HepG2 (cell line): ENCODE results near the gene SLFNL1. TPM values are rescaled to one million over a fixed set of nuclear protein-coding genes. Genes with fewer than 3 reads are reported as not detected.

Source experiments
- ATAC-seq: fragments of 200-7000 bp; cut with Tn5 transposase; 3 replicates; pipeline ENCODE4 v1.9.1; 2020; ENCODE audit warnings: mild to moderate bottlenecking, moderate library complexity
- Bru-seq: library from RNA; stranded (reverse); fragments of 400-500 nt; gene quantifications from one replicate; lab custom pipeline; 2021; lab: Mats Ljungman, UMichigan
- BruChase-seq, 2 experiments: library from RNA; stranded (reverse); fragments of 400-500 nt; gene quantifications; one replicate each; lab custom pipeline; 2021; lab: Mats Ljungman, UMichigan
- BruUV-seq: library from RNA; stranded (reverse); fragments of 400-500 nt; replicated peaks from 2 replicates; lab custom pipeline; 2021; lab: Mats Ljungman, UMichigan
- CTCF ChIA-PET: fragments of 300-600 bp; formaldehyde crosslinking; extraction: SDS; loops from one replicate; lab custom pipeline; 2021; ENCODE audit warnings: low total read pairs, inconsistent platforms, low intra/inter-chr PET ratio; lab: Yijun Ruan, JAX
- POLR2A ChIA-PET: fragments of 350-600 bp; sonication (Branson Sonifier 250); formaldehyde crosslinking; loops from one replicate; lab custom pipeline; 2020; ENCODE audit warnings: antibody characterized with exemption, inconsistent platforms; lab: Yijun Ruan, JAX
- DNase-seq: peaks from one replicate; pipeline ENCODE4 v3.0.0-alpha.2; 2015; ENCODE audit warnings: low spot score
- FAIRE-seq: peaks from 3 replicates; lab custom pipeline; 2011; peaks lifted over from hg19 to GRCh38; lab: Jason Lieb, UNC
- H2AFZ ChIP-seq: one replicate; pipeline ENCODE4 v1.6.1; 2011; ENCODE audit warnings: low read length, inconsistent platforms
- H3K27ac ChIP-seq: fragments of 300-600 bp; 3 replicates; pipeline ENCODE4 v1.8.0; 2011; ENCODE audit warnings: mixed run types, mild to moderate bottlenecking, mixed read lengths, low read length, inconsistent platforms; ENCODE audit not compliant: insufficient read depth; ENCODE audit errors: extremely low read length
- H3K27me3 ChIP-seq, 2 experiments: fragments of 200-600 bp in 1 of 2; 2 replicates in 1 of 2; 3 replicates in 1 of 2; pipeline versions ENCODE4 v1.6.0 to v1.8.0; 2011; ENCODE audit warnings: low read length in 2 of 2, mild to moderate bottlenecking in 2 of 2, moderate library complexity in 2 of 2, inconsistent platforms in 1 of 2; ENCODE audit not compliant: insufficient read depth in 2 of 2, control insufficient read depth in 1 of 2
- H3K36me3 ChIP-seq, 2 experiments: fragments of 200-600 bp in 1 of 2; replicated peaks in 1 of 2; 2 replicates in 1 of 2; 3 replicates in 1 of 2; pipeline versions ENCODE4 v1.5.1 to v1.8.0; 2011; ENCODE audit warnings: low read length in 2 of 2, inconsistent platforms in 1 of 2; ENCODE audit not compliant: insufficient read depth in 2 of 2, control insufficient read depth in 1 of 2
- H3K4me1 ChIP-seq: 2 replicates; pipeline ENCODE4 v1.5.1; 2012; ENCODE audit warnings: low read length, inconsistent platforms; ENCODE audit not compliant: insufficient read depth
- H3K4me2 ChIP-seq: 2 replicates; pipeline ENCODE4 v1.6.0; 2011; ENCODE audit warnings: low read depth, low read length, inconsistent platforms
- H3K4me3 ChIP-seq, 3 experiments: fragments of 200-600 bp in 1 of 3; sonication (generic), shearing (Covaris generic) in 1 of 3; replicated peaks in 1 of 3; 2 replicates each; pipeline ENCODE4 v1.5.1; 2011 to 2016; ENCODE audit warnings: low read length in 3 of 3, inconsistent platforms in 2 of 3, low read depth in 2 of 3, mild to moderate bottlenecking in 2 of 3, control low read depth in 1 of 3, mixed read lengths in 1 of 3; ENCODE audit not compliant: insufficient read depth in 1 of 3
- H3K79me2 ChIP-seq: one replicate; pipeline ENCODE4 v1.6.1; 2011; ENCODE audit warnings: low read length, inconsistent platforms; ENCODE audit not compliant: insufficient read depth
- H3K9ac ChIP-seq: 2 replicates; pipeline ENCODE4 v1.6.0; 2011; ENCODE audit warnings: mild to moderate bottlenecking, low read depth, low read length, inconsistent platforms; ENCODE audit not compliant: insufficient read depth
- H3K9me3 ChIP-seq: 2 replicates; pipeline ENCODE4 v1.5.1; 2012; ENCODE audit warnings: mild to moderate bottlenecking, low read length
- H4K20me1 ChIP-seq: 2 replicates; pipeline ENCODE4 v1.6.0; 2011; ENCODE audit warnings: inconsistent platforms, mild to moderate bottlenecking, low read length, moderate library complexity; ENCODE audit not compliant: insufficient read depth
- AGO2 ChIP-seq: fragments of 200-400 bp; formaldehyde crosslinking; optimal IDR thresholded peaks from 2 replicates; pipeline ENCODE3; 2017; ENCODE audit warnings: mild to moderate bottlenecking, low read depth, low read length, moderate library complexity
- PBX3 ChIP-seq: sonication (generic); formaldehyde crosslinking; IDR thresholded peaks from 2 replicates; pipeline ENCODE4 v1.8.1; 2023; ENCODE audit warnings: missing genetic modification reagents, inconsistent platforms, borderline replicate concordance
- POLR2G ChIP-seq: fragments of 200-400 bp; formaldehyde crosslinking; IDR thresholded peaks from 2 replicates; pipeline ENCODE4 v1.6.1; 2018; ENCODE audit warnings: mild to moderate bottlenecking, low read depth, low read length, moderate library complexity
- RELA ChIP-seq: sonication (generic); formaldehyde crosslinking; IDR thresholded peaks from 2 replicates; pipeline ENCODE4 v1.4.0; 2020; ENCODE audit warnings: missing genetic modification reagents
- RFXAP ChIP-seq: sonication (generic); formaldehyde crosslinking; IDR thresholded peaks from 2 replicates; pipeline ENCODE4 v1.4.0; 2020; ENCODE audit warnings: missing genetic modification reagents, borderline replicate concordance
- ZFP91 ChIP-seq: sonication (generic); formaldehyde crosslinking; IDR thresholded peaks from 2 replicates; pipeline ENCODE4 v1.9.0; 2022; ENCODE audit warnings: missing genetic modification reagents, mild to moderate bottlenecking, borderline replicate concordance
- ZMYM4 ChIP-seq: sonication (generic); formaldehyde crosslinking; IDR thresholded peaks from 2 replicates; pipeline ENCODE4 v1.8.1; 2023; ENCODE audit warnings: mild to moderate bottlenecking, missing genetic modification reagents
- ZNF687 ChIP-seq: sonication (generic); formaldehyde crosslinking; IDR thresholded peaks from 2 replicates; pipeline ENCODE4 v1.5.1; 2020; ENCODE audit warnings: mild to moderate bottlenecking, missing genetic modification reagents, moderate library complexity
- ZNF724P ChIP-seq: sonication (generic); formaldehyde crosslinking; IDR thresholded peaks from 2 replicates; pipeline ENCODE4 v1.8.0; 2022; ENCODE audit warnings: missing genetic modification reagents, borderline replicate concordance
- ZNF781 ChIP-seq: sonication (generic); formaldehyde crosslinking; IDR thresholded peaks from 2 replicates; pipeline ENCODE4 v1.5.1; 2020; ENCODE audit warnings: borderline replicate concordance, mild to moderate bottlenecking, missing genetic modification reagents; ENCODE audit errors: not compliant biosample characterization
- WGBS: methylation state at CpG from one replicate; pipeline ENCODE4 v1.1.6; 2017; ENCODE audit warnings: low lambda C conversion rate; 5-methylcytosine and 5-hydroxymethylcytosine counted together
- in situ Hi-C: cut with HindIII; loops from 2 replicates; pipeline ENCODE4 v1.10.0; 2017; ENCODE audit warnings: low pct_unique_long_range_greater_than_20kb; ENCODE audit not compliant: extremely low pct_ligation_motif_present
- intact Hi-C: fragments of 100-400 bp; cut with micrococcal nuclease; formaldehyde crosslinking; loops from one replicate; pipeline ENCODE4 v1.10.0; 2022; ENCODE audit not compliant: unreplicated experiment
- long read RNA-seq, 2 experiments: library from RNA in 1 of 2; library from polyadenylated mRNA in 1 of 2; stranded (forward) in 1 of 2; unstranded in 1 of 2; transcript quantifications; one replicate each; pipeline ENCODE4 v2.0.0, GENCODE V29; 2019 to 2022
- polyA minus RNA-seq, 3 experiments: library from RNA; depleted of rRNA, polyadenylated mRNA; stranded (reverse); fragments of >200 nt; gene quantifications; 2 replicates each; pipeline ENCODE4 v1.2.3, GENCODE V29; 2011; ENCODE audit warnings: low replicate concordance in 1 of 3
- polyA plus RNA-seq, 8 experiments: library from polyadenylated mRNA; depleted of rRNA in 3 of 8; stranded (reverse) in 7 of 8; unstranded in 1 of 8; fragments of >200 nt; fragmentation: Illumina TruSeq in 4 of 8; extraction: Trizol in 4 of 8; gene quantifications; 2 replicates each; pipeline versions ENCODE4 v1.2.1 to v1.2.3, GENCODE V29; 2011 to 2016; ENCODE audit warnings: low read depth in 4 of 8, missing spikeins in 1 of 8, mixed read lengths in 1 of 8; ENCODE audit not compliant: insufficient read depth in 1 of 8
- total RNA-seq, 5 experiments: library from RNA; depleted of rRNA; stranded (reverse); fragments of >200 nt; fragmentation: Illumina TruSeq; extraction: Trizol; gene quantifications; 2 replicates each; pipeline ENCODE4 v1.2.3, GENCODE V29; 2016; ENCODE audit warnings: low read depth in 1 of 5

The SLFNL1 gene
- total RNA-seq (2016; rRNA removed; fragmentation: Illumina TruSeq; extraction: Trizol) (0.07 TPM in 1 of 2 replicates, not detected in the other), polyA plus RNA-seq (2011; rRNA removed) (0.18 and 0.20 TPM in 2 replicates), polyA minus RNA-seq (2011; rRNA and poly(A)+ RNA removed; ENCODE audit: low replicate concordance) (0.37 and 1.3 TPM in 2 replicates), Bru-seq, nascent RNA (percentile 41 among the genes with signal in this experiment), BruChase-seq, experiment 1, labeled RNA remaining after a 6-hour chase (percentile 54 among the genes with signal in this experiment), BruChase-seq, experiment 2, labeled RNA remaining after a 2-hour chase (percentile 55 among the genes with signal in this experiment)
- not detected in 2 replicates for total RNA-seq (2016; cell fraction: cytosol; rRNA removed; fragmentation: Illumina TruSeq; extraction: Trizol; ENCODE audit: low read depth)
- 0.19 TPM in 1 of 2 replicates, not detected in the other for total RNA-seq (2016; cell fraction: insoluble cytoplasmic fraction; rRNA removed; fragmentation: Illumina TruSeq; extraction: Trizol)
- 0.09 TPM in 1 of 2 replicates, not detected in the other for total RNA-seq (2016; cell fraction: membrane; rRNA removed; fragmentation: Illumina TruSeq; extraction: Trizol)
- total RNA-seq (2016; cell fraction: nucleus; rRNA removed; fragmentation: Illumina TruSeq; extraction: Trizol), result 0.31 and 0.50 TPM in 2 replicates
- polyA plus RNA-seq (2011; cell fraction: cytosol; rRNA removed), result 0.05 and 0.08 TPM in 2 replicates
- polyA plus RNA-seq (2011; cell fraction: nucleus; rRNA removed), result 1.2 and 1.7 TPM in 2 replicates
- polyA plus RNA-seq (2012), result 0.44 and 0.65 TPM in 2 replicates
- polyA plus RNA-seq (2016; cell fraction: cytosol; fragmentation: Illumina TruSeq; extraction: Trizol; ENCODE audit: low read depth), result not detected in 2 replicates
- not detected in 2 replicates for polyA plus RNA-seq (2016; cell fraction: insoluble cytoplasmic fraction; fragmentation: Illumina TruSeq; extraction: Trizol; ENCODE audit: low read depth)
- not detected in 2 replicates for polyA plus RNA-seq (2016; cell fraction: membrane; fragmentation: Illumina TruSeq; extraction: Trizol; ENCODE audit: low read depth)
- 0.60 and 0.71 TPM in 2 replicates for polyA plus RNA-seq (2016; cell fraction: nucleus; fragmentation: Illumina TruSeq; extraction: Trizol; ENCODE audit: insufficient read depth, low read depth)
- not detected in 2 replicates for polyA minus RNA-seq (2011; cell fraction: cytosol; rRNA and poly(A)+ RNA removed)
- polyA minus RNA-seq (2011; cell fraction: nucleus; rRNA and poly(A)+ RNA removed), result 2.1 and 2.4 TPM in 2 replicates
- long read RNA-seq, experiment 1, result 0 reads
- long read RNA-seq, experiment 2, result 0 reads

GRCh38 chr1:41021526-41022308 is at the start of gene SLFNL1:
TSS of gene SLFNL1 (minus strand) at chr1:41021725. CDS start at chr1:41020660, 1,065 bp downstream.
- POLR2A ChIA-PET, result interaction anchor here (1.3 to 1.7 kb wide), 3 partner anchors 10 to 42 kb away, joined by 3 to 5 read pairs (median 3); partner anchors contain the start of gene CTPS1
- 64% methylated on average over 8 of the region's 12 CpGs for WGBS
- TF ChIP-seq ZNF724P (CRISPR knock-in tag) (no peak), ZMYM4 (no peak), AGO2 (peak; percentile 94), ZFP91 (no peak), RFXAP (no peak), POLR2G (peak; percentile 56), PBX3 (CRISPR knock-in tag) (no peak), RELA (CRISPR knock-in tag) (no peak), ZNF687 (CRISPR knock-in tag) (peak; percentile 39), ZNF781 (CRISPR knock-in tag) (peak; percentile 49)

More at GRCh38 chr1:41021526-41022308, at the start of gene SLFNL1:
- H3K4me1 ChIP-seq, result peaks cover 15% of the 10 kb centered on the region
- H3K27ac ChIP-seq, result no peak within 1 kb of the TSS
- H3K79me2 ChIP-seq, result no peaks in the 10 kb centered on the region
- H3K36me3 ChIP-seq, result peaks cover 0 to 8% of the 10 kb centered on the region in 2 experiments; a peak in 4 of 5 replicates
- no peaks in the 10 kb centered on the region; the same call in 1 of the 2 replicates for H4K20me1 ChIP-seq
- peak within 1 kb of the TSS; percentile 5; the same call in 1 of the 2 replicates for H3K4me2 ChIP-seq
- no peaks in the 10 kb centered on the region for H3K27me3 ChIP-seq
- no peaks in the 10 kb centered on the region for H3K9me3 ChIP-seq
- ATAC-seq (peak; percentile 15), FAIRE-seq (no peak), DNase-seq (no peak)
- in situ Hi-C loops, result no loop called here
- no TSS peak for BruUV-seq
- intact Hi-C loops, result no loop called here
- no peak within 1 kb of the TSS for H3K4me3 ChIP-seq
- H2AFZ ChIP-seq, result no peak within 1 kb of the TSS
- no peak within 1 kb of the TSS; the same call in 1 of the 2 replicates for H3K9ac ChIP-seq
- CTCF ChIA-PET, result no interaction called here
